Esophagus squamous epithelium (tissue), 5 donors: ENCODE measurements around the gene FOLR2. TPM values are rescaled to one million over a fixed set of nuclear protein-coding genes. Genes with fewer than 3 reads are reported as not detected.

Experiments used
- DNase-seq: peaks from one replicate; lab custom pipeline; 2025; lab: John Stamatoyannopoulos, UW
- H3K27ac ChIP-seq, 4 donors: fragments of 200-600 bp; sonication (generic); one replicate each; pipeline ENCODE4 v1.5.1; 2016 to 2019; ENCODE audit warnings: mild to moderate bottlenecking in 1 of 4
- H3K27me3 ChIP-seq, 4 donors: fragments of 200-600 bp; sonication (generic); 1 replicate in 3 of 4; 2 replicates in 1 of 4; pipeline versions ENCODE4 v1.5.1 to v1.6.0; 2017 to 2021; ENCODE audit warnings: antibody characterized with exemption in 1 of 4
- H3K36me3 ChIP-seq, 3 donors: fragments of 200-600 bp; sonication (generic); one replicate each; pipeline ENCODE4 v1.5.1; 2016 to 2019
- H3K4me1 ChIP-seq, 3 donors: fragments of 200-600 bp; sonication (generic); one replicate each; pipeline ENCODE4 v1.5.1; 2017 to 2019
- H3K4me3 ChIP-seq, 4 donors: fragments of 200-600 bp; sonication (generic); 1 replicate in 3 of 4; 2 replicates in 1 of 4; pipeline ENCODE4 v1.5.1; 2016 to 2019; ENCODE audit warnings: mild to moderate bottlenecking in 2 of 4, moderate library complexity in 1 of 4
- H3K9me3 ChIP-seq, 3 donors: fragments of 200-600 bp; sonication (generic); one replicate each; pipeline ENCODE4 v1.5.1; 2016 to 2019
- CTCF ChIP-seq, 6 experiments: fragments of 450-650 bp in 4 of 6; fragments of 200-600 bp in 2 of 6; sonication (generic) in 2 of 6; IDR thresholded peaks; one replicate each; pipeline ENCODE4 v1.5.1; 2016 to 2019; ENCODE audit warnings: antibody characterized with exemption in 6 of 6, mild to moderate bottlenecking in 4 of 6, moderate library complexity in 4 of 6
- POLR2A ChIP-seq, 4 donors: fragments of 450-650 bp; IDR thresholded peaks; one replicate each; pipeline ENCODE4 v1.6.1; 2017; ENCODE audit warnings: antibody characterized with exemption in 4 of 4, mild to moderate bottlenecking in 4 of 4, moderate library complexity in 3 of 4
- WGBS, 2 donors: methylation state at CpG; one replicate each; pipeline ENCODE4 v1.1.5; 2018; 5-methylcytosine and 5-hydroxymethylcytosine counted together
- intact Hi-C: fragments of 100-400 bp; cut with DNase I; formaldehyde crosslinking; loops from one replicate; pipeline ENCODE4 v1.15.0; 2022
- total RNA-seq, 4 donors: library from RNA; depleted of rRNA; stranded (reverse); fragments of >200 nt; gene quantifications; one replicate each; pipeline ENCODE4 v1.1.0, GENCODE V29; 2016
- donor health status: DM: yes; HTN: yes; CAD: no.

Gene FOLR2
- total RNA-seq, 4 donors from 2014 or later: 1.7 to 41.6 (median 9.1) TPM; not detected in 1

- Histone ChIP-seq H3K36me3 (peaks cover 48 to 73% (median 55%) of the 10 kb centered on the region in 3 donors), H3K4me3 (no peak overlapping the region), H3K9me3 (no peaks in the 10 kb centered on the region), H3K4me1 (peaks cover 13 to 38% (median 17%) of the 10 kb centered on the region in 3 donors), H3K27me3 (no peaks in the 10 kb centered on the region), H3K27ac (peak overlapping the region in 1 of 4 donors; percentile 13)
- intact Hi-C loops: no loop called here
- 75% methylated on average over 7 of the region's 7 CpGs; no CpG with 5 or more reads in 1 of the 2 donors for WGBS, 2 donors
- DNase-seq: no peak
- TF ChIP-seq POLR2A (IDR thresholded peaks at IDR 0.05) (no peak), CTCF (IDR thresholded peaks at IDR 0.05) (no peak)
These were observed 12.2 kb downstream of the FOLR2 start for GRCh38 chr11:72228844-72229231.

- Histone ChIP-seq H3K36me3 (peaks cover 51 to 79% (median 55%) of the 10 kb centered on the region in 3 donors), H3K4me3 (no peak overlapping the region), H3K9me3 (no peaks in the 10 kb centered on the region), H3K4me1 (peaks cover 13 to 40% (median 17%) of the 10 kb centered on the region in 3 donors), H3K27ac (no peak overlapping the region), H3K27me3 (no peaks in the 10 kb centered on the region)
- WGBS, 2 donors: 79 to 80% methylated on average over 1 to 5 of the region's 8 CpGs
- intact Hi-C loops: no loop called here
- TF ChIP-seq CTCF (IDR thresholded peaks at IDR 0.05) (no peak), POLR2A (IDR thresholded peaks at IDR 0.05) (no peak)
- no peak for DNase-seq
These were observed 12.8 kb downstream of the FOLR2 start for GRCh38 chr11:72229336-72229924.

DNA sequence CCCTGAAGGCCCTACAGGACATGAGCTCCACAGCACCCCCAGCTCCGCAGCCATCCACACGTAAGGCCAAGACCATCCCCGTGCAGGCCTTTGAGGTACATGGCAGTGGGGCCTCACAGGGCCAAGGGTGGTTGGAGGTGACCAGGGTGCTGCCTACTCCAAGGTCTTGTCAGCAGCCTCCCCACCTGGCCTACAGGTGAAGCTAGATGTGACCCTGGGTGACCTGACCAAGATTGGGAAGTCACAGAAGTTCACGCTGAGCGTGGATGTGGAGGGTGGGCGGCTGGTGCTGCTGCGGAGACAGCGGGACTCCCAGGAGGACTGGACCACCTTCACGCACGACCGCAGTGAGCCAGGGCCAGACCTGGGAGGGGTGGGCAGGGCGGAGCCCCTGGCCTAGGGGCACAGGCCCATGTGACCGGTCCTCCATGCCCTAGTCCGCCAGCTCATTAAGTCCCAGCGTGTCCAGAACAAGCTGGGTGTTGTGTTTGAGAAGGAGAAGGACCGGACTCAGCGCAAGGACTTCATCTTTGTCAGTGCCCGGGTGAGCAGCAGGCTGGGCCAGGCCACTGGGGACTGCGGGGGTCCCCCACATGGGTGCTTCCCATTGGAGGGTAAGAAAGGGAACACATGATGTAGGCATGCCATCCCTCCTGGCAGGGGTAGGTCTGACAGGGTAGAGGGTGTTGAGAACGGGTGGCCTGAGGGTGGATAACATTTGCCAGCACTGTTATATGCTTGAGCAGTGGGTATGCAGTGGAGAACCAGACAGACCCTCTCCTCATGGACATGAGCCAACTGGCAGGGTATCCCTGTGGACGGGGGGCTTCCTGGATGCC, 13.6 kb downstream of the FOLR2 start:
- intact Hi-C loops: no loop called here
- DNase-seq: no peak
- Histone ChIP-seq H3K27me3 (no peaks in the 10 kb centered on the region), H3K9me3 (no peaks in the 10 kb centered on the region), H3K27ac (no peak overlapping the region), H3K4me3 (no peak overlapping the region), H3K36me3 (peaks cover 51 to 86% (median 55%) of the 10 kb centered on the region in 3 donors), H3K4me1 (peaks cover 13 to 38% (median 16%) of the 10 kb centered on the region in 3 donors)
- no peak for TF ChIP-seq CTCF (IDR thresholded peaks at IDR 0.05)
- no peak for TF ChIP-seq POLR2A (IDR thresholded peaks at IDR 0.05)
- WGBS, 2 donors: 76 to 83% methylated on average over 2 to 5 of the region's 21 CpGs

DNA sequence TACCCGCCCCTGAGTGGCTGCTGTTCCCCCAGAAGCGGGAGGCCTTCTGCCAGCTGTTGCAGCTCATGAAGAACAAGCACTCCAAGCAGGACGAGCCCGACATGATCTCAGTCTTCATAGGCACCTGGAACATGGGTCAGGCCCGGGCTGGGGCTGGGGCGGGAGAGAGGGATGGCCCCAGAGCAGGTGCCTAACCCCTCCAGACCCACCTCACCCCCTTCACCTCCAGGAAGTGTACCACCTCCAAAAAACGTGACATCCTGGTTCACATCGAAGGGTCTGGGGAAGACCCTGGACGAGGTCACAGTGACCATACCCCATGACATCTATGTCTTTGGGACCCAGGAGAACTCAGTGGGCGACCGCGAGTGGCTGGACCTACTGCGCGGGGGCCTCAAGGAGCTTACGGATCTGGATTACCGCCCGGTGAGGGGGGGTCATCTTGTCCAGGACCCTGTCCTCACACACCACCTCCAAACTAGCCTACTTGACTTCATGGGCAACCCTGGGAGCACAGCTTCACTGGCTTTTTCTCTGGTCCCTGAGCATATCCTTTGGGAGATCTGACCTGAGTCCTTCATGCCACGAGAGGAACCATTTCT, 14.3 kb downstream of the FOLR2 start:
- Histone ChIP-seq H3K4me1 (peaks cover 6 to 38% (median 9%) of the 10 kb centered on the region in 3 donors), H3K27ac (no peak overlapping the region), H3K9me3 (no peaks in the 10 kb centered on the region), H3K4me3 (no peak overlapping the region), H3K36me3 (peaks cover 55 to 93% (median 60%) of the 10 kb centered on the region in 3 donors), H3K27me3 (no peaks in the 10 kb centered on the region)
- TF ChIP-seq CTCF (IDR thresholded peaks at IDR 0.05) (no peak), POLR2A (IDR thresholded peaks at IDR 0.05) (no peak)
- WGBS, 2 donors: 80 to 87% methylated on average over 6 to 9 of the region's 18 CpGs
- intact Hi-C loops: no loop called here
- no peak for DNase-seq
